ENCODE measurements around the gene HSF4. TPM values are rescaled to one million over a fixed set of nuclear protein-coding genes. Genes with fewer than 3 reads are reported as not detected.

Gene HSF4
- total RNA-seq, 1 donor from 2014 or later = 49.1 TPM

DNA sequence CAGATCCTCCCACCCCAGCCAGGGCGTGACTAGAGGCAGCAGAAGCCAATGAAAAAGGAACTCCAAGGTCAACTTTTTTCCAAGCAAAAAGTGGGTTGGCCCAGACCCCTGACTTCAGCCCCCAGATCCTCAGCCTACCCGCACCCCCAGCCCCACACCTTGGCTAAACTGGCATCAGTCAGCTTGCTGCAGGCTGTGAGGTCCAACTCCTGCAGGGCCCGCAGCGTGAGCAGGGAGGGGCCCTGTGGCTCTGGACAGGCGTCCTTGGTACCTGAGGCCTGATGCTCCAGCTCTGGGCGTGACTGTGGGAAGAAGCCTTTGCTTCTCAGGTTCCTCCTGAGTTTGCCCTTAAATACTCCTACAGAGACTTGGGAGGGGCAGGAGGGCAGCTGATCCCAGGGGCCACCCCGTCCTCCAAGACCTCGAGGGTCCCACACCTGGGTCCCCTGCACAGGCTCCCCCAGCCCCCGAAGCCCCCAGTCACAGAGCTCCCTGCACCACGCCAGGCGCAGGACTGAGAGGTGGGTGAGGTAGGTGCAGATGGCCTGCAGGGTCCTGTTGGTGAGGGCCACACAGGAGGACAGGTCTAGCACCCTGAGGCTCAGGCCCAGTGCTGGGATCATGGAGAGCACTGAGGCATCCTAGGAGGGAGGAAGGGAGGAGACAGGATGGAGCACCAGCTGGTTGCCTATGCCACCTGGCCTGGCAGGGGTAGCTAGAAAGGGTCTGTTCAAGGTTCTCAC lies 43.8 kb downstream of the HSF4 start:
- intact Hi-C loops (cut with DNase I) = no loop called here
- no peak for DNase-seq (ENCODE audit: low spot score)

- no peak for DNase-seq (ENCODE audit: low spot score)
- intact Hi-C loops (cut with DNase I) = no loop called here
These were observed 45.0 kb downstream of the HSF4 start for GRCh38 chr16:67209565-67209964.

GRCh38 chr16:67210069-67210937 lies 45.8 kb downstream of the HSF4 start:
- intact Hi-C loops (cut with DNase I) = no loop called here
- no peak for DNase-seq (ENCODE audit: low spot score)

- intact Hi-C loops (cut with DNase I) = no loop called here
These were observed 47.1 kb downstream of the HSF4 start for GRCh38 chr16:67211674-67212073.

DNA sequence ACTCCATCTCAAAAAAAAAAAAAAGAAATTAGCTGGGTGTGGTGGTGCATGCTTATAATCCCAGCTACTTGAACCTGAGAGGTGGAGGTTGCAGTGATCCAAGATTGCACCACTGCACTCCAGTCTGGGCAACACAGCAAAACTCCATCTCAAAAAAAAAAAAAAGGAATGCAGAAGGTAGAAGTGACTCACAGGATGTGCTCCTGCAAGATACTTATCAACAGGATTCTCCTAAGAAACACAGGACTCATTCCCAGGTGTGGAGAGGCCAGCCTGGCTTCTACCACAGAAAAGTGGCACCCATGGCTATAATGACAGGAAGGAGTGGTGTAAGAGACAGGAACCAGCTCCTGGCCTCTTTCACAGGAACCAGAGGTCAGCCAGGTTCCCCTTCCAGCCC lies 48.2 kb downstream of the HSF4 start:
- intact Hi-C loops (cut with DNase I) = no loop called here
- DNase-seq (ENCODE audit: low spot score) = no peak

More at GRCh38 chr16:67211674-67212073, 47.1 kb downstream of the HSF4 start:
- no peak for DNase-seq (ENCODE audit: low spot score)

GRCh38 chr16:67213197-67214019 lies 48.9 kb downstream of the HSF4 start:
- no peak for DNase-seq (ENCODE audit: low spot score)

GRCh38 chr16:67215706-67216105 lies 51.2 kb downstream of the HSF4 start:
- no peak for DNase-seq (ENCODE audit: low spot score)

More at GRCh38 chr16:67213197-67214019, 48.9 kb downstream of the HSF4 start:
- intact Hi-C loops (cut with DNase I) = no loop called here

DNA sequence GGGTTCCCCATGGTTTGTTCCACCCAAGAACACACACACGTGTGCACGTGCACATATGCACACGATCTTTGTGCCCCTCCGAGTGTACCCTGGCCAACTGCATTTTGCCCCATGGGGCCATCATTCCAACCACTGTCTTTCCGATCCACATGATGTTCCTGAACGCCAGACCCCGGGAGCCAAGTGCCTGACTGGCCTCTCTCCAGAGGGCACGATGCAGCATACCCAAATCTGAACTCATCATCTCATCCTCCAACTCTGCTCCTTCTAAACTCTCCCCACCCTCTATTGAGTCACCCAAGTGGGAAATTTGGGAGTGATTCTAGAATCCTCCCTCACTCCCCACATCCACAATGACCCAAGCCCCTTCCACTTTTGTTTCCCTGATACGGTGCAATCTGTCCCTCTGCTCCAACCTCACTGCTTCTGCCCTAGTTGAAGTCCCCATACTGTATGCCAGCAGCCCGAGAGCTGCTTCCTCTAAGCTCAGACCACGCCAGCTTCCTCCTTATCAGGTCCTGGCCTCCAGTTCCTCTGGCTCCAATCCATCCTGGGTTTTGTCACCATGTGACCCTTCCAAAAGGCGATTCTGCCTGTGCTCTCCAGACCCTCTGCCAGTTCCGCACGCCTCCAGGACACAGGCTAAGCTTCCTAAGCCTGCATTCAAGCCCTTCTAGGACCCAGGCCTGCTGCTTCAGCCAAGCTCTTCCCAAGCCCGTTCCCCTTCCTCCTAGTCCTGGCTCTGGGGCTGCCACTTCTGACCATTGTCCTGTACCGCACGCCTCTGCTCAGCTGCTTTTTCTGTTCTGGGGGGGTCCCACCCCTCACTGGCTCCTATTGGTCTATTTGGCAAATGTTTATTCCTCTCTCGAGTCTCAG lies 52.3 kb downstream of the HSF4 start:
- intact Hi-C loops (cut with DNase I) = no loop called here
- DNase-seq (ENCODE audit: low spot score) = peak; percentile 82

More at GRCh38 chr16:67215706-67216105, 51.2 kb downstream of the HSF4 start:
- intact Hi-C loops (cut with DNase I) = no loop called here

Small RNA genes within 50 kb of the gene (microRNA-seq; reads per million reads assigned to microRNA genes)
- 84.5 reads per million, percentile 56 among the genes with 10 or more reads in this experiment for gene MIR328

Other genes starting within 250 kb of the HSF4 start
- 0.35 TPM for gene CDH16, start 245.9 kb upstream of the HSF4 start, total RNA-seq
- gene RRAD, start 239.2 kb upstream of the HSF4 start, total RNA-seq = 245 TPM
- gene CIAO2B, start 230.3 kb upstream of the HSF4 start, total RNA-seq = 118 TPM
- 64.0 TPM for gene CES2, start 229.2 kb upstream of the HSF4 start, total RNA-seq
- 0.62 TPM for gene CES3, start 203.5 kb upstream of the HSF4 start, total RNA-seq
- 11.9 TPM for gene CES4A, start 176.2 kb upstream of the HSF4 start, total RNA-seq
- gene CBFB, start 135.6 kb upstream of the HSF4 start, total RNA-seq = 33.7 TPM
- gene PHAF1, start 54.8 kb upstream of the HSF4 start, total RNA-seq = 8.8 TPM
- gene B3GNT9, start 13.7 kb upstream of the HSF4 start, total RNA-seq = 12.4 TPM
- gene TRADD, start 4.8 kb upstream of the HSF4 start, total RNA-seq = 11.0 TPM
- 9.5 TPM for gene FBXL8, start 4.8 kb upstream of the HSF4 start, total RNA-seq
- gene NOL3, start 5.8 kb downstream of the HSF4 start, total RNA-seq = 86.3 TPM
- 22.2 TPM for gene MATCAP1, start 19.2 kb downstream of the HSF4 start, total RNA-seq
- gene EXOC3L1, start 25.4 kb downstream of the HSF4 start, total RNA-seq = 2.8 TPM
- 34.4 TPM for gene E2F4, start 27.4 kb downstream of the HSF4 start, total RNA-seq
- gene ELMO3, start 34.4 kb downstream of the HSF4 start, total RNA-seq = 0.92 TPM
- 16.3 TPM for gene TMEM208, start 62.4 kb downstream of the HSF4 start, total RNA-seq
- gene FHOD1, start 82.7 kb downstream of the HSF4 start, total RNA-seq = 33.4 TPM
- gene SLC9A5, start 84.2 kb downstream of the HSF4 start, total RNA-seq = 1.1 TPM
- gene PLEKHG4, start 114.8 kb downstream of the HSF4 start, total RNA-seq = 0.70 TPM
- not detected for gene KCTD19, start 162.0 kb downstream of the HSF4 start, total RNA-seq
- gene LRRC36, start 162.1 kb downstream of the HSF4 start, total RNA-seq = not detected
- 9.6 TPM for gene TPPP3, start 228.8 kb downstream of the HSF4 start, total RNA-seq

Measured in cardiac septum (tissue), 1 donor.